Activated T-helper 17 cell treated with anti-CD3 and anti-CD28 coated beads, Interleukin-2, amount 50 U/mL, for 72 hours (primary cell): ENCODE data around the gene ITGA3. TPM values are rescaled to one million over a fixed set of nuclear protein-coding genes. Genes with fewer than 3 reads are reported as not detected.

Experiments
- ATAC-seq: fragments of 150-1000 bp; cut with Tn5 transposase; replicated peaks from 2 replicates; pipeline ENCODE4 v1.10.0; 2021; ENCODE audit warnings: mild to moderate bottlenecking, moderate library complexity
- H3K27ac Mint-ChIP-seq: one replicate; pipeline ENCODE4 v1.8.0; 2022; ENCODE audit warnings: mixed read lengths
- H3K27me3 Mint-ChIP-seq: one replicate; pipeline ENCODE4 v1.8.0; 2022; ENCODE audit warnings: mixed read lengths
- H3K36me3 Mint-ChIP-seq: one replicate; pipeline ENCODE4 v1.8.0; 2022; ENCODE audit warnings: low read depth, mild to moderate bottlenecking, mixed read lengths
- H3K4me1 Mint-ChIP-seq: one replicate; pipeline ENCODE4 v1.8.0; 2022; ENCODE audit warnings: mixed read lengths
- H3K4me3 Mint-ChIP-seq: one replicate; pipeline ENCODE4 v1.8.0; 2022; ENCODE audit warnings: mild to moderate bottlenecking, mixed read lengths
- H3K9me3 Mint-ChIP-seq: one replicate; pipeline ENCODE4 v1.8.0; 2022; ENCODE audit warnings: mixed read lengths
- total RNA-seq, 2 donors: library from RNA; stranded (reverse); gene quantifications; one replicate each; pipeline ENCODE4 v1.2.3, GENCODE V29; 2022

The ITGA3 gene
- total RNA-seq, 2 donors from 2014 or later: 5.3 to 22.2 TPM

- H3K36me3 Mint-ChIP-seq: peaks cover 30% of the 10 kb centered on the region
- H3K27ac Mint-ChIP-seq: peak overlapping the region; percentile 26
- H3K9me3 Mint-ChIP-seq: no peaks in the 10 kb centered on the region
- peak overlapping the region; percentile 75 for H3K4me3 Mint-ChIP-seq
- H3K4me1 Mint-ChIP-seq: peaks cover 27% of the 10 kb centered on the region
- no peak for ATAC-seq
- peaks cover 5% of the 10 kb centered on the region for H3K27me3 Mint-ChIP-seq
Measured at GRCh38 chr17:50132104-50132794, 76.3 kb downstream of the ITGA3 start.

GRCh38 chr17:50133028-50133768 is 77.3 kb downstream of the ITGA3 start:
- no peak for ATAC-seq
- peaks cover 5% of the 10 kb centered on the region for H3K27me3 Mint-ChIP-seq
- H3K9me3 Mint-ChIP-seq: no peaks in the 10 kb centered on the region
- H3K27ac Mint-ChIP-seq: no peak overlapping the region
- peaks cover 33% of the 10 kb centered on the region for H3K4me1 Mint-ChIP-seq
- no peak overlapping the region for H3K4me3 Mint-ChIP-seq
- H3K36me3 Mint-ChIP-seq: peaks cover 40% of the 10 kb centered on the region

GRCh38 chr17:50133769-50134099 is 77.8 kb downstream of the ITGA3 start:
- Mint-ChIP-seq H3K9me3 (no peaks in the 10 kb centered on the region), H3K36me3 (peaks cover 42% of the 10 kb centered on the region), H3K4me3 (no peak overlapping the region), H3K27ac (no peak overlapping the region), H3K27me3 (peaks cover 1% of the 10 kb centered on the region), H3K4me1 (peaks cover 33% of the 10 kb centered on the region)
- ATAC-seq: no peak

GRCh38 chr17:50134206-50135110 is 78.5 kb downstream of the ITGA3 start:
- no peaks in the 10 kb centered on the region for H3K9me3 Mint-ChIP-seq
- H3K36me3 Mint-ChIP-seq: peaks cover 47% of the 10 kb centered on the region
- no peak for ATAC-seq
- H3K4me3 Mint-ChIP-seq: no peak overlapping the region
- peaks cover 31% of the 10 kb centered on the region for H3K4me1 Mint-ChIP-seq
- H3K27ac Mint-ChIP-seq: no peak overlapping the region
- no peaks in the 10 kb centered on the region for H3K27me3 Mint-ChIP-seq

- Mint-ChIP-seq H3K27me3 (no peaks in the 10 kb centered on the region), H3K9me3 (no peaks in the 10 kb centered on the region), H3K4me3 (no peak overlapping the region), H3K4me1 (peaks cover 41% of the 10 kb centered on the region), H3K27ac (no peak overlapping the region), H3K36me3 (peaks cover 57% of the 10 kb centered on the region)
- ATAC-seq: no peak
Measured at GRCh38 chr17:50135316-50136095, 79.6 kb downstream of the ITGA3 start.

GRCh38 chr17:50136096-50136687 is 80.3 kb downstream of the ITGA3 start:
- peak overlapping the region; percentile 25 for H3K27ac Mint-ChIP-seq
- H3K4me1 Mint-ChIP-seq: peaks cover 41% of the 10 kb centered on the region
- H3K36me3 Mint-ChIP-seq: peaks cover 64% of the 10 kb centered on the region
- no peak overlapping the region for H3K4me3 Mint-ChIP-seq
- ATAC-seq: no peak
- no peaks in the 10 kb centered on the region for H3K9me3 Mint-ChIP-seq
- no peaks in the 10 kb centered on the region for H3K27me3 Mint-ChIP-seq

- Mint-ChIP-seq H3K9me3 (no peaks in the 10 kb centered on the region), H3K4me3 (no peak overlapping the region), H3K27me3 (no peaks in the 10 kb centered on the region), H3K4me1 (peaks cover 44% of the 10 kb centered on the region), H3K27ac (peak overlapping the region; percentile 43), H3K36me3 (peaks cover 73% of the 10 kb centered on the region)
- ATAC-seq: no peak
Measured at GRCh38 chr17:50137042-50137441, 81.1 kb downstream of the ITGA3 start.

GRCh38 chr17:50139185-50139783 is 83.4 kb downstream of the ITGA3 start:
- no peak for ATAC-seq
- Mint-ChIP-seq H3K4me1 (peaks cover 57% of the 10 kb centered on the region), H3K9me3 (no peaks in the 10 kb centered on the region), H3K36me3 (peaks cover 91% of the 10 kb centered on the region), H3K4me3 (peak overlapping the region; percentile 98), H3K27me3 (no peaks in the 10 kb centered on the region), H3K27ac (peak overlapping the region; percentile 78)

Other genes with a start within 250 kb of the ITGA3 start
- not detected for gene TAC4, start 208.0 kb upstream of the ITGA3 start, total RNA-seq
- gene DLX4, start 86.9 kb upstream of the ITGA3 start, total RNA-seq: under 1 TPM; 0.39 to 0.61 TPM
- not detected for gene DLX3, start 60.9 kb upstream of the ITGA3 start, total RNA-seq
- 10 to 100 TPM; 10.0 to 15.2 TPM for gene PDK2, start 39.2 kb downstream of the ITGA3 start, total RNA-seq
- gene SAMD14, start 74.0 kb downstream of the ITGA3 start, total RNA-seq: 1 to 10 TPM in 1 of 2 donors, under 1 TPM in 1; 0.84 to 6.9 TPM
- gene PPP1R9B, start 94.6 kb downstream of the ITGA3 start, total RNA-seq: 10 to 100 TPM; 73.6 to 89.2 TPM
- not detected for gene SGCA, start 109.9 kb downstream of the ITGA3 start, total RNA-seq
- 1 to 10 TPM in 1 of 2 donors, under 1 TPM in 1; 0.37 to 1.9 TPM for gene COL1A1, start 145.5 kb downstream of the ITGA3 start, total RNA-seq
- gene TMEM92, start 218.4 kb downstream of the ITGA3 start, total RNA-seq: under 1 TPM in 1 of 2 donors, not detected in 1; 0.16 TPM